ENCODE measurements around the gene TMTC2. TPM values are rescaled to one million over a fixed set of nuclear protein-coding genes. Genes with fewer than 3 reads are reported as not detected.

TMTC2 gene
- total RNA-seq, 4 donors from 2014 or later, result 19.5 to 35.8 (median 22.9) TPM

DNA sequence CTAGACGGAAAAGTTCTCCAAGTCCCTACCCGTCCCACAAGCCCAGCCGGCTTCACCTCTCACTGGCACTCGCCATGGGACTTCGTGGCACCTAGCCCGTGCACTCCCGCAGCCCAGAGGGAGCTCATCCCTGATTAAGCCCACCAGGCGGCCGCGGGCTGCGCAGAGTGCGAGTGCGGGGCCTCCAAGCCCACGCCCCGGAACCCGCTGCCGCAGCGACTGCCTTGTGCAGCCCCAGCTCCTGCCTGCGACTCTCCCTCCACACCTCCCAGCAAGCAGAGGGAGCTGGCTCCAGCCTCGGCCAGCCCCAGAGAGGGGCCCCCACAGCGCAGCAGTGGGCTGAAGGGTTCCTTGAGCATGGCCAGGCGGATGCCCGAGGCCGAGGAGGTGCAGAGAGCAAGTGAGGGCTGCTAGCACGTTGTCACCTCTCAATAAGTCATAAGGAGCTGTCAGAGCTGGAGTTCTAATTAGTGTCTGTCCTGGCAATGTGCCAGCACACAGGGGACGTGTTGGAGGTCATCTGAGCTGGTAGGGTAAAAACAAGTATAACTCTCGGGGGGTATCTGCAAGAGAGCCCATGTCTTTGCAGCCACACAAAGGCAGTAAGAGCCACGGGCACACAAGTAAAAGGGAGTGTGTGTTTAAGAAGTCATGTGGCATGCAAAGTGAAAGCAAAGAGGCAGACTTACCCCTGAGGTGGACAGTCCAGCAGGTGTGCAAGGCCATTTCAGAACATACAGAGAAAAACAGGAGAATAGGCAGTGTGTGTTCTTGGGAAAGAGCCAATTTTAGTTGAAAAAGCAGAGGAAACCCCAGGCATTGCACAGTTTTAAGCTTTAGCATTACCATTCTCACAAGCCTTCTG, 27.1 kb upstream of the TMTC2 start:
- DNase-seq (ENCODE audit: low spot score in 2 of 2), result no peak
- TF ChIP-seq, protein P1, sequence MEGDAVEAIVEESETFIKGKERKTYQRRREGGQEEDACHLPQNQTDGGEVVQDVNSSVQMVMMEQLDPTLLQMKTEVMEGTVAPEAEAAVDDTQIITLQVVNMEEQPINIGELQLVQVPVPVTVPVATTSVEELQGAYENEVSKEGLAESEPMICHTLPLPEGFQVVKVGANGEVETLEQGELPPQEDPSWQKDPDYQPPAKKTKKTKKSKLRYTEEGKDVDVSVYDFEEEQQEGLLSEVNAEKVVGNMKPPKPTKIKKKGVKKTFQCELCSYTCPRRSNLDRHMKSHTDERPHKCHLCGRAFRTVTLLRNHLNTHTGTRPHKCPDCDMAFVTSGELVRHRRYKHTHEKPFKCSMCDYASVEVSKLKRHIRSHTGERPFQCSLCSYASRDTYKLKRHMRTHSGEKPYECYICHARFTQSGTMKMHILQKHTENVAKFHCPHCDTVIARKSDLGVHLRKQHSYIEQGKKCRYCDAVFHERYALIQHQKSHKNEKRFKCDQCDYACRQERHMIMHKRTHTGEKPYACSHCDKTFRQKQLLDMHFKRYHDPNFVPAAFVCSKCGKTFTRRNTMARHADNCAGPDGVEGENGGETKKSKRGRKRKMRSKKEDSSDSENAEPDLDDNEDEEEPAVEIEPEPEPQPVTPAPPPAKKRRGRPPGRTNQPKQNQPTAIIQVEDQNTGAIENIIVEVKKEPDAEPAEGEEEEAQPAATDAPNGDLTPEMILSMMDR (IDR thresholded peaks at IDR 0.05), result no peak
- TF ChIP-seq EP300 (IDR thresholded peaks at IDR 0.05), result no peak
- H3K4me3 ChIP-seq, result no peak overlapping the region
- H3K27me3 ChIP-seq, result no peaks in the 10 kb centered on the region
- no peaks in the 10 kb centered on the region for H3K4me1 ChIP-seq
- no peaks in the 10 kb centered on the region for H3K36me3 ChIP-seq
- peaks cover 0 to 5% (median 0%) of the 10 kb centered on the region in 4 donors for H3K9me3 ChIP-seq
- 88 to 91% methylated on average over 22 to 28 of the region's 28 CpGs for WGBS, 2 donors
- H3K27ac ChIP-seq, result no peak overlapping the region

DNA sequence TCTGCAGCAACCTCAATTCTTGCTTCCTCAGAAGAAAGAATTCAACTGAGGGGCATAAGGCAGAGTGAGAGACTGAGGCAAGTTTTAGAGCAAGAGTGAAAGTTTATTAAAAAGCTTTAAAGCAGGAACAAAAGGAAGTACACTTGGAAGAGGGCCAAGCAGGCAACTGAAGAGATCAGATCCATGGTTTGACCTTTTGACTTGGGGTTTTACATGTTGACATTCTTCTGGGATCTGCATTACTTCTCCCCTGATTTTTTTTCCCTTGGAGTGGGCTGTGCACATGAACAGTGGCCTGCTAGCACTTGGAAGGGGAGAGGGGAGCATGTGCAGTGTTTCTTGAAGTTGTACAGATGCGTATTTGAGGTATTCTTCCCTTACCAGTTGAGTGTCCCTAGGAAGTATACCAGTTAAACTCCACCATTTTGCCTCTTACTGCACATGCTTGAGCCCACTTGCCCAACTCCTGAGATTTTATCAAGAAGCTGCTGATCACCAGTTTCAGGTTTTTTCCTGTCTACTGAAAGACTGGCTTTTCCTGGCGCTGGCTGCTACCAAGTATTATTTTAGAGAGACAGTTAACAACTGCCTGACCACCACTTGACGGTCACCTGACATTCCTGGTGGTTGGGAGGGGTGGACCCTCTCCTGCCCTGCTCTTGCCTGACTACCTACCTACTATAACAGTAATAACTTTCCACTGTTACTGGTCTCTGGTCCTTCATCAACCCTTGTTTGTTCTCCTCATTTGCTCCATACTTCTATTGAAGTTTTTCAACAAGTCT, 26.0 kb upstream of the TMTC2 start:
- Histone ChIP-seq H3K4me1 (no peaks in the 10 kb centered on the region), H3K27ac (no peak overlapping the region), H3K27me3 (no peaks in the 10 kb centered on the region), H3K4me3 (no peak overlapping the region), H3K36me3 (no peaks in the 10 kb centered on the region), H3K9me3 (peaks cover 0 to 5% (median 0%) of the 10 kb centered on the region in 4 donors)
- DNase-seq (ENCODE audit: low spot score in 2 of 2), result no peak
- WGBS, 2 donors, result 90 to 94% methylated on average over 3 of the region's 3 CpGs
- no peak for TF ChIP-seq POLR2A (IDR thresholded peaks at IDR 0.05)
- TF ChIP-seq, protein P1 (IDR thresholded peaks at IDR 0.05), result no peak
- no peak for TF ChIP-seq EP300 (IDR thresholded peaks at IDR 0.05)

DNA sequence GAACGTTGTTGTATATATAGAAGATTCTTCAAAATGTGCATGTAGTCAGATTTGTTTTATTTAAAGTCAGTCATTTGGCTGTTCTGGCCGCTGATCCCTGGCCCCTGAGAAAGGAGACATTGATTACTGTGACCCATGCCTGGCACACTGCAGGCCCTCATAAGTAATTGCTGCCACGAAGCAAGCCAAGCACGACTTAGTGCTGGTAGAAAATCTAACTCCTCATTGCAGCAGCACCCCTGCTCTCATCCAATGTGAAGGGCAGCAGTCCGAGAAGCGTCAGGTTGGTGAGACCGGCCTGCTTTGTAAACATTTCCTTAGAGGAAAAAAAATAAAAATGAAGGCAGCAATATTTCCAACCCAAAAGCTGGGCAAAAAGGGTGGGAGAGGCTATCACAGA, 22.8 kb upstream of the TMTC2 start:
- Histone ChIP-seq H3K9me3 (peaks cover 0 to under 1% (median 0%) of the 10 kb centered on the region in 4 donors), H3K27ac (no peak overlapping the region), H3K4me1 (no peaks in the 10 kb centered on the region), H3K4me3 (no peak overlapping the region), H3K36me3 (no peaks in the 10 kb centered on the region), H3K27me3 (no peaks in the 10 kb centered on the region)
- no peak for DNase-seq (ENCODE audit: low spot score in 2 of 2)
- 50% methylated on average over 7 of the region's 7 CpGs for WGBS, 2 donors
- TF ChIP-seq, protein P1 (IDR thresholded peaks at IDR 0.05), result no peak
- TF ChIP-seq POLR2A (IDR thresholded peaks at IDR 0.05), result no peak
- no peak for TF ChIP-seq EP300 (IDR thresholded peaks at IDR 0.05)

DNA sequence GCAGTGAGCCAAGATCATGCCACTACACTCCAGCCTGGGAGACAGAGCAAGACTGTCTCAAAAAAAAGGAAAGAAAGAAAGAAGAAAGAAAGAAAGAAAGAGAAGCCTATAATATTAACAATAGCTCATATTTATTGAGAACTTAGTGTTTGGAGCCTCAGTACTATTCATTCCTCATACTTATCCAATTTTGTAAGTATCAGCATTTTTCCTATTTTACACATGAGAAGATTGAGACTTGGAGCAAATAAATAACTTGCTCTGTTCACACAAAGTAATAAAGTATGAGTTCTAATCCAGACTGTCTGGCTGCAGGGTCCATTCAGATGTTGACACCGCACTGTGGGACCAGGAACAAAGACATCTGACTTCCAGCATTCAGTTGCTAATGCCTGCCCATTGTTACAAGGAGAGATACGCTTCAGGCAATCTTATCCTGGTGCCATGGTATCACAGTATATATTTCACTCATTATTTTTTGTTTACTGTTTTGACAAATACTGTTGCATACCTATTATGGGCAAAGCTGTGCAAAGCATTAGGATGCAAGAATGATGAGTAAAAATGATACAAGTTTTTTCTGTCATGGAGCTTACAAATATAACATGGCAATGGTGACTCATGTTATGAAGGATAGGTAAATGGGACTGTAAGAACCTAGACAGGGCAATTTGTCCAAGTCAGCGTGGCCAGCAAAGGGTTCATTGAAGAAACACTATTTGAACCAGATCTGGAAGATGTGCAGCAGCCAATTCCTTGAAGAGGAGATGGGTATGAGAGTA, 21.4 kb upstream of the TMTC2 start:
- Histone ChIP-seq H3K27me3 (no peaks in the 10 kb centered on the region), H3K9me3 (no peaks in the 10 kb centered on the region), H3K27ac (no peak overlapping the region), H3K4me3 (no peak overlapping the region), H3K4me1 (no peaks in the 10 kb centered on the region), H3K36me3 (no peaks in the 10 kb centered on the region)
- DNase-seq (ENCODE audit: low spot score in 2 of 2), result no peak
- TF ChIP-seq, protein P1 (IDR thresholded peaks at IDR 0.05), result no peak
- TF ChIP-seq EP300 (IDR thresholded peaks at IDR 0.05) (no peak), POLR2A (IDR thresholded peaks at IDR 0.05) (no peak)
- 81 to 88% methylated on average over 3 of the region's 3 CpGs for WGBS, 2 donors

All from tibial nerve (tissue), 4 donors.